Kidney epithelial cell (primary cell): Measurements from ENCODE around the gene PRM1. TPM values are rescaled to one million over a fixed set of nuclear protein-coding genes. Genes with fewer than 3 reads are reported as not detected.

Experiments used
- DNase-seq: peaks from one replicate; pipeline ENCODE4 v3.0.0-alpha.2; 2010; ENCODE audit warnings: low read depth
- H3K27me3 ChIP-seq: 2 replicates; pipeline ENCODE4 v1.6.0; 2011; ENCODE audit warnings: low read length; ENCODE audit not compliant: control insufficient read depth, insufficient read depth
- H3K36me3 ChIP-seq: 2 replicates; pipeline ENCODE4 v1.5.1; 2011; ENCODE audit warnings: low read length; ENCODE audit not compliant: control insufficient read depth, insufficient read depth
- H3K4me3 ChIP-seq: 2 replicates; pipeline ENCODE4 v1.5.1; 2011; ENCODE audit warnings: low read depth, mild to moderate bottlenecking, control low read depth, low read length
- total RNA-seq: library from RNA; depleted of rRNA; stranded (reverse); fragments of >200 nt; gene quantifications from 2 replicates; pipeline ENCODE4 v1.2.3, GENCODE V29; 2015
- TF ChIP-seq, protein P1 (sequence below): IDR thresholded peaks from 2 replicates; pipeline ENCODE4 v1.5.1; 2011; ENCODE audit warnings: mild to moderate bottlenecking, moderate library complexity, low read length, control low read depth, inconsistent platforms; ENCODE audit not compliant: insufficient read depth, poor library complexity, severe bottlenecking

Gene PRM1
- total RNA-seq, 1 donor from 2014 or later: not detected

DNA sequence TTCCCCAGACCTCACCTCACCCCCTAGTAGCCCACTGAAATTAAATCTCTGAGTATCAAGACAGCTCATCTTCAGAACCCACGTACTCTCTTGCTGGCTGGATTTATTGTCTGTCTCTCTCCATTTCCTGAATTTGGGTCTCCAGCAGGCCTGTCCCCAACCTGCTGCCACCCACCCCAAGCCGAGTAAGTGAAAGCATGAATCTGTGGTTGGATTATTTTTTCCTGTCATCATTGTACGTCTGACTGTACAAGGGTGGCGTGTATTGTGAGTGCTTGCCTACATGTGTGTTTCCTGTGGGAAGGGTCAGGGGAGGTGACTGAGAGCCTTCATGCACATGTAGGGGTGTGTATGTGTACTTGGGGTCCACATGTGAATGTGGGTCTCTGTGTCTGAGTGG, 17.4 kb downstream of the PRM1 start:
- no peak for DNase-seq
- TF ChIP-seq, protein P1, sequence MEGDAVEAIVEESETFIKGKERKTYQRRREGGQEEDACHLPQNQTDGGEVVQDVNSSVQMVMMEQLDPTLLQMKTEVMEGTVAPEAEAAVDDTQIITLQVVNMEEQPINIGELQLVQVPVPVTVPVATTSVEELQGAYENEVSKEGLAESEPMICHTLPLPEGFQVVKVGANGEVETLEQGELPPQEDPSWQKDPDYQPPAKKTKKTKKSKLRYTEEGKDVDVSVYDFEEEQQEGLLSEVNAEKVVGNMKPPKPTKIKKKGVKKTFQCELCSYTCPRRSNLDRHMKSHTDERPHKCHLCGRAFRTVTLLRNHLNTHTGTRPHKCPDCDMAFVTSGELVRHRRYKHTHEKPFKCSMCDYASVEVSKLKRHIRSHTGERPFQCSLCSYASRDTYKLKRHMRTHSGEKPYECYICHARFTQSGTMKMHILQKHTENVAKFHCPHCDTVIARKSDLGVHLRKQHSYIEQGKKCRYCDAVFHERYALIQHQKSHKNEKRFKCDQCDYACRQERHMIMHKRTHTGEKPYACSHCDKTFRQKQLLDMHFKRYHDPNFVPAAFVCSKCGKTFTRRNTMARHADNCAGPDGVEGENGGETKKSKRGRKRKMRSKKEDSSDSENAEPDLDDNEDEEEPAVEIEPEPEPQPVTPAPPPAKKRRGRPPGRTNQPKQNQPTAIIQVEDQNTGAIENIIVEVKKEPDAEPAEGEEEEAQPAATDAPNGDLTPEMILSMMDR: no peak
- Histone ChIP-seq H3K4me3 (no peak overlapping the region), H3K36me3 (no peaks in the 10 kb centered on the region), H3K27me3 (peaks cover 2% of the 10 kb centered on the region)

DNA sequence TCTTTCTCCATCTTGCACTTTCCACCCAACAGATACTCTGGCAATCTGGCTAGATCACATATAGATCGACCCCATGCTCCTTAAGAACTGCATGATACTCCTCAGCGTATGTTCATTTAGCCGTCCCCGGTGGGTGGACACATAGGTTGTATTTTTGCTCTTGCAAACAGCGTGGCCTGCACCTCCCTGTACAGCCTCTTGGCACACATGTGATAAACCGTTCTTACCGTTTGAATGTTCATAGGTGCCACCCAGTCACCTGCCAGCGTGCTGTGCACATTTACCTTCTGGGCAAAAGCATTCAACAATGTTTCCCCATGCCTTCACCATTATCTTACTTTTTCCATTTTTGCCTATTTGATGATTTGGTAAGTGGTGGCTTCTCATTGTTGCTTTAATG, 18.2 kb downstream of the PRM1 start:
- DNase-seq: no peak
- TF ChIP-seq, protein P1: no peak
- Histone ChIP-seq H3K4me3 (no peak overlapping the region), H3K36me3 (no peaks in the 10 kb centered on the region), H3K27me3 (peaks cover 2% of the 10 kb centered on the region)

GRCh38 chr16:11260596-11260966, 20.5 kb downstream of the PRM1 start:
- TF ChIP-seq, protein P1: no peak
- no peak for DNase-seq
- Histone ChIP-seq H3K27me3 (no peaks in the 10 kb centered on the region), H3K36me3 (no peaks in the 10 kb centered on the region), H3K4me3 (no peak overlapping the region)

DNA sequence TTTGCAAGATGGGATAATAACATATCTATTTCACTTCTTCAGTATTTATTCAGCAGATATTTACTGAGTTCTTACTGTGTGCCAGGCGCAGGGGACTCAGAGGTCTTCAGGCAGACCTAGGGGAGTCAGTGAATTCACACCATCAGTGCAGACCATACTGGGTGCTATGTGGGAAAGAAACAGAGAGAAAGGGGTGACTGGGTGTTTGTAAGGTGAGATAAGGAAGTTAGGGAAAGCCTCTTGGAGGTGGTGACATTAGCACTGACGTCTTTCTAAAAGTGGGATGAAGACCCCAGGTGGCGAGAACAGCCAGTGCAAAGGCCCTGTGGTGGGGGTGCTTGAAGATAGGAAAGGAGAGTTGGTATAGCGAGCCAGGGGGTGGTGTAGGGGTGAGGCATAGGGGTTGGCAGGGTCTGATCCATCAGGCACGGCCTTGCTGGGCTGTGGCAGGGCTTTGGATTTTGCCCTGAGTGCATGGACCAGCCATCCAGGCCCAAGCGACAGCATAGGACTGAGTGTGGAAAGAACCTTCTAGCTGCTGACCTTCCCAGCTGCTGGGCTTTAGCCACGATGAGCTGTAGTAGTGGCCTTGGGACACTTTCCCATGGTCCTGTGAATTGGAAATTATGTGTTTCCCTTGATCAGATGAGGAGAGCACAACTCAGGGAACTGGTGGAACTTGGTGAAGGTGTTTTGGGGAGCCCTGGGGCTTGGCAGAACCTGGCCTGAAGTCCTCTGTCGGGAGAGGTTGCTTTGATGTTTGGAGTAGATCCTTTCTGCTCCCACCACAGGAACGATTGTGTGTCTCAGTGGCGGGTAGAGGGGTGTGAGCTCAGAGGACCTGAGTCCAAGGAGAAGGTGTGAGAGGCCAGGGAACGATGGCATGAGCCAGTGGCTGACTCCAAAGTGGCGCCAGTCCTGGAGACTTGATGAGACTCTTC, 21.2 kb downstream of the PRM1 start:
- TF ChIP-seq, protein P1: no peak
- no peak overlapping the region for H3K4me3 ChIP-seq
- H3K27me3 ChIP-seq: no peaks in the 10 kb centered on the region
- no peaks in the 10 kb centered on the region for H3K36me3 ChIP-seq
- no peak for DNase-seq

- TF ChIP-seq, protein P1: no peak
- Histone ChIP-seq H3K36me3 (no peaks in the 10 kb centered on the region), H3K27me3 (no peaks in the 10 kb centered on the region), H3K4me3 (no peak overlapping the region)
- no peak for DNase-seq
Measured at GRCh38 chr16:11258553-11259492, 22.3 kb downstream of the PRM1 start.
